B cell (primary cell): Measurements from ENCODE around the gene OR2T34. TPM values are rescaled to one million over a fixed set of nuclear protein-coding genes. Genes with fewer than 3 reads are reported as not detected.
"Not testable (repeated sequence)": the region's sequence is repeated elsewhere in the genome, so short reads cannot be mapped to it uniquely, and the experiment has no call there.

Experiments
- ATAC-seq: fragments of 200-7000 bp; cut with Tn5 transposase; one replicate; pipeline ENCODE4 v1.10.0; 2021; ENCODE audit warnings: low read depth, mild to moderate bottlenecking, moderate number of reproducible peaks, moderate library complexity
- CTCF ChIA-PET: fragments of 350-600 bp; sonication (Branson Sonifier 250); formaldehyde crosslinking; loops from one replicate; lab custom pipeline; 2021; ENCODE audit warnings: antibody characterized with exemption, inconsistent platforms; lab: Charles Lee
- POLR2A ChIA-PET: fragments of 350-600 bp; sonication (Branson Sonifier 250); formaldehyde crosslinking; loops from one replicate; lab custom pipeline; 2021; ENCODE audit warnings: antibody characterized with exemption; lab: Charles Lee
- DNase-seq: peaks from one replicate; pipeline ENCODE4 v3.0.0; 2013
- H2AFZ ChIP-seq: 2 replicates; pipeline ENCODE4 v1.6.1; 2012; ENCODE audit warnings: mild to moderate bottlenecking, low read depth, low read length; ENCODE audit not compliant: insufficient read depth, poor library complexity, severe bottlenecking
- H3K27ac ChIP-seq, 2 donors: 1 replicate in 1 of 2; 2 replicates in 1 of 2; pipeline ENCODE4 v1.5.1; 2012 to 2013; ENCODE audit warnings: low read length in 2 of 2, mild to moderate bottlenecking in 2 of 2, moderate library complexity in 1 of 2
- H3K27me3 ChIP-seq, 4 experiments: fragments of 200-600 bp in 1 of 4; sonication (generic) in 1 of 4; replicated peaks in 1 of 4; 1 replicate in 2 of 4; 2 replicates in 2 of 4; pipeline versions ENCODE4 v1.6.1 to v1.7.0; 2013 to 2016; ENCODE audit warnings: low read length in 3 of 4, mild to moderate bottlenecking in 2 of 4, mixed read lengths in 1 of 4, moderate library complexity in 1 of 4; ENCODE audit not compliant: insufficient read depth in 4 of 4, control insufficient read depth in 3 of 4; ENCODE audit errors: control extremely low read depth in 1 of 4
- H3K36me3 ChIP-seq, 2 experiments: replicated peaks in 1 of 2; 1 replicate in 1 of 2; 2 replicates in 1 of 2; pipeline versions ENCODE4 v1.6.1 to v1.7.1; 2013; ENCODE audit warnings: low read length in 1 of 2; ENCODE audit not compliant: insufficient read depth in 2 of 2, control insufficient read depth in 1 of 2; ENCODE audit errors: control extremely low read depth in 1 of 2, extremely low read depth in 1 of 2
- H3K4me1 ChIP-seq, 2 donors: fragments of 200-600 bp in 1 of 2; sonication (generic) in 1 of 2; 1 replicate in 1 of 2; 2 replicates in 1 of 2; pipeline versions ENCODE4 v1.5.1 to v1.6.1; 2013 to 2017; ENCODE audit warnings: low read length in 2 of 2; ENCODE audit not compliant: control insufficient read depth in 2 of 2, insufficient read depth in 2 of 2
- H3K4me2 ChIP-seq: replicated peaks from 2 replicates; pipeline ENCODE3; 2012; ENCODE audit warnings: mild to moderate bottlenecking, low read depth, low read length; ENCODE audit not compliant: poor library complexity, severe bottlenecking
- H3K4me3 ChIP-seq, 5 experiments: fragments of 200-600 bp in 1 of 5; sonication (generic) in 1 of 5; 1 replicate in 3 of 5; 2 replicates in 2 of 5; pipeline versions ENCODE4 v1.5.1 to v1.7.0; 2011 to 2016; ENCODE audit warnings: low read length in 4 of 5, mild to moderate bottlenecking in 4 of 5, low read depth in 2 of 5, control low read depth in 1 of 5, moderate library complexity in 1 of 5; ENCODE audit not compliant: insufficient read depth in 1 of 5; ENCODE audit errors: control extremely low read depth in 1 of 5, extremely low read depth in 1 of 5
- H3K79me2 ChIP-seq: fragments of 200-600 bp; sonication (generic); one replicate; pipeline ENCODE4 v1.6.0; 2016; ENCODE audit warnings: low read length; ENCODE audit not compliant: control insufficient read depth, insufficient read depth
- H3K9ac ChIP-seq: fragments of 200-600 bp; sonication (generic); 2 replicates; pipeline ENCODE4 v1.6.1; 2017; ENCODE audit warnings: mild to moderate bottlenecking, low read length, moderate library complexity
- H3K9me3 ChIP-seq, 3 donors: one replicate each; pipeline versions ENCODE4 v1.6.1 to v1.7.1; 2013; ENCODE audit warnings: low read length in 2 of 3; ENCODE audit not compliant: control insufficient read depth in 2 of 3, insufficient read depth in 1 of 3; ENCODE audit errors: control extremely low read depth in 1 of 3
- H4K20me1 ChIP-seq: 2 replicates; pipeline ENCODE4 v1.6.0; 2012; ENCODE audit warnings: mild to moderate bottlenecking, low read length; ENCODE audit not compliant: insufficient read depth, control insufficient read depth, poor library complexity, severe bottlenecking
- H3K27ac Mint-ChIP-seq: one replicate; pipeline ENCODE4 v1.8.0; 2021; ENCODE audit warnings: mixed read lengths
- H3K27me3 Mint-ChIP-seq: one replicate; pipeline ENCODE4 v1.8.0; 2021; ENCODE audit warnings: mixed read lengths
- H3K4me1 Mint-ChIP-seq: one replicate; pipeline ENCODE4 v1.8.0; 2021; ENCODE audit warnings: mixed read lengths
- H3K4me3 Mint-ChIP-seq: one replicate; pipeline ENCODE4 v1.8.0; 2021; ENCODE audit warnings: mixed read lengths
- H3K9me3 Mint-ChIP-seq: one replicate; pipeline ENCODE4 v1.8.0; 2022; ENCODE audit warnings: mixed read lengths; ENCODE audit not compliant: insufficient read depth
- WGBS: methylation state at CpG from one replicate; pipeline ENCODE4 v1.1.5; 2013; ENCODE audit warnings: missing lambda C conversion rate; ENCODE audit not compliant: insufficient coverage; 5-methylcytosine and 5-hydroxymethylcytosine counted together
- intact Hi-C: fragments of 100-400 bp; cut with micrococcal nuclease; formaldehyde crosslinking; loops from one replicate; pipeline ENCODE4 v1.10.0; 2022
- polyA plus RNA-seq: library from polyadenylated mRNA; depleted of rRNA; stranded (reverse); fragments of >200 nt; gene quantifications from 2 replicates; pipeline ENCODE4 v1.2.3, GENCODE V29; 2012
- total RNA-seq, 2 donors: library from RNA; stranded (reverse); fragments of 120-200 nt in 1 of 2; gene quantifications; 1 replicate in 1 of 2; 2 replicates in 1 of 2; pipeline versions ENCODE4 v1.2.3 to v1.2.4, GENCODE V29; 2013 to 2022

OR2T34 gene
- total and polyA plus RNA-seq, 2 donors (not counting 1 experiment from before 2014, with no cell fraction given): 0.28 to 1.7 TPM

DNA sequence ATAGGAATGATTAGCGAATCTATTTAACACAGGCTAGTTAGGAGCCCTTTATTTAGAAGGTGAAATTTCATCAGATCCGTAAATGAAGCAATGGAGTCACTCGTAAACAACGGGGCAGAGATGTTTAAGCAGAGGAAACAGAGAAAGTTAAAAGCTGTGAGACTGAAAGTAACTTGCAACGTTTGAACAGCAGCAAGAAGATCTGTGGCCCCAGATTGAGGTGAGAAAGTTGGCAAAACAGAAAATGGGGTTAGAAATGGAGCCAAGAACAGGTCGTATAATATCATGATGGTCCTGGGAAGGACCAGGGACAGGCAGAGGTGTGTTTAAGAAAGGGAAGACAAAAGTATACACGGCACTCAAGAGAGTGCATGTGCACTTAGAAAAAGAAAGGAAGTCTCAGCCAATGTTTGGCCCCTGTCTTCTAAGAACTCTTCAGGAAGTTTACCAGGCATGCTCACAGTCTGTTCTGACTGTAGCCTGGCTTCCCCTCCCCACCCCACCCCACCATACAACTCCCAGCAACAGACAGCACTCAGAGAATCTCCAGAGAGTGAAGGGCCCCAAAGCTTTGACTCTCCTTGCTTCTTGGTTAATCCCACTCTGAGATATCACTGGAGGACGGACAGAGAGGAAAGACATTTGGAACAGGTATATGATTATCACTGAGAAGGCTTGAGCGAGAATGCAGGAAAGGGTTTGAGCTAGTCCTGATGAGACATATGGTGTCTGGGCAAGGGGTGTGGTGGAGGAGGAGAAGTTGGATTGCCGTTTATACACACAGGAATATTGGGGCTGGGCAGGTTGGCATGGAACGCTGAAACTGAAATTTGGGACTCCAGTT lies 8.8 kb downstream of the OR2T34 start:
- H3K36me3 ChIP-seq, DNase-seq, H3K27ac Mint-ChIP-seq, H3K4me1 ChIP-seq, H3K27me3 ChIP-seq, H3K79me2 ChIP-seq, H4K20me1 ChIP-seq, H3K27me3 Mint-ChIP-seq, H3K4me2 ChIP-seq, intact Hi-C loops, H3K4me1 Mint-ChIP-seq, H3K9ac ChIP-seq, ATAC-seq, H3K9me3 ChIP-seq, H3K9me3 Mint-ChIP-seq, CTCF ChIA-PET, H3K27ac ChIP-seq, POLR2A ChIA-PET: not testable (repeated sequence)
- Histone ChIP-seq H3K4me3 (peak overlapping the region in 1 of 5 experiments; percentile 21), H2AFZ (peak overlapping the region; percentile 49)
- peak overlapping the region; percentile 54 for H3K4me3 Mint-ChIP-seq
- WGBS: 13% methylated on average over 4 of the region's 11 CpGs

DNA sequence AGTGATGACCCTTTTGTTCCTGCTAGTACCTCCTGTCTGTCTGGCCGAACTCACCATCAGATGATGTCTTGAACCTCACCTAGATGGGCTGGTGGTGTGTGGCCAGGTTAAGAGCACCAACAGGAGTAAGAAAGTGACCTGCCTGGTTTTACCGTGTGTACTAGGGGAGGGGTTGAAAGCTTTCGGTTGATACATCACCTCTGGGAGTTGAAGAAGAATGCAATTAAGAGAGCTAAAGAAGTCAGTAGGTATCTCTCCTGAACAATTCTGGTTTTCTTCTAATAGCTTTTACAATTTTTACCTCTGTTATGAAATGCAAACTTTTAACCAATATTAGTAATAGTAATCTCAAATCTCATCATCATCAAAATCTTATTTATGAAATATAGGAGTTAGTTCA lies 11.9 kb downstream of the OR2T34 start, which contains the start of gene OR2T29:
OR2T29 (minus strand) TSS at position 101 of the 400 bp plus-strand sequence. CDS start 3,281 bp downstream, outside the sequence.
- H3K9me3 Mint-ChIP-seq, H3K36me3 ChIP-seq, intact Hi-C loops, H3K4me1 ChIP-seq, H3K27ac Mint-ChIP-seq, H3K27ac ChIP-seq, CTCF ChIA-PET, H3K4me3 Mint-ChIP-seq, H3K4me2 ChIP-seq, H3K79me2 ChIP-seq, H3K27me3 Mint-ChIP-seq, POLR2A ChIA-PET, H3K9me3 ChIP-seq, H3K4me3 ChIP-seq, DNase-seq, H4K20me1 ChIP-seq, H2AFZ ChIP-seq, H3K27me3 ChIP-seq, H3K4me1 Mint-ChIP-seq, ATAC-seq, H3K9ac ChIP-seq: not testable (repeated sequence)
- no CpG with 5 or more reads among the region's 3 CpGs for WGBS

DNA sequence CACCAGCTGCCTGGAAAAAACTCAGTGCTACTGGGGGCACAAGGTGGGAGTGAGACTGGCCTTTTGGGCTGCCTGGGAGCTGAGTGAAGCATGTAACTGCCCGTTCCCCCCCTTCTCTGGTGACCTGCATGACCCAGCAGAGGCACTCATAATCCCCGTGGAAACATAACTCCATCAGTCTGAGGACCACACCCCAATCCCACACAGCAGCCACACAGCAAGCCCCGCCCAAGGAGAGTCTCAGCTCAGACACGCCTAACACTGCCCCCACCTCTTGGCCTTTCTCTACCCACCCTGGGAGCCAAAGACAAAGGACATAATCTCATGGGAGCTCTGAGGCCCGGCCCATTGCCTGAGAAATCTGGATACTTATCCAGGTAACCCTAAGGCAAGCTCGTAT lies 23.5 kb downstream of the OR2T34 start:
- WGBS: no CpG with 5 or more reads among the region's 6 CpGs
- H3K27me3 ChIP-seq, H3K79me2 ChIP-seq, H3K4me3 ChIP-seq, H3K4me1 ChIP-seq, ATAC-seq, H3K9me3 Mint-ChIP-seq, DNase-seq, H3K27ac ChIP-seq, H3K4me1 Mint-ChIP-seq, H3K36me3 ChIP-seq, H3K4me2 ChIP-seq, H3K4me3 Mint-ChIP-seq, H3K27me3 Mint-ChIP-seq, H3K27ac Mint-ChIP-seq, H2AFZ ChIP-seq, POLR2A ChIA-PET, intact Hi-C loops, H3K9ac ChIP-seq, H4K20me1 ChIP-seq, CTCF ChIA-PET, H3K9me3 ChIP-seq: not testable (repeated sequence)

DNA sequence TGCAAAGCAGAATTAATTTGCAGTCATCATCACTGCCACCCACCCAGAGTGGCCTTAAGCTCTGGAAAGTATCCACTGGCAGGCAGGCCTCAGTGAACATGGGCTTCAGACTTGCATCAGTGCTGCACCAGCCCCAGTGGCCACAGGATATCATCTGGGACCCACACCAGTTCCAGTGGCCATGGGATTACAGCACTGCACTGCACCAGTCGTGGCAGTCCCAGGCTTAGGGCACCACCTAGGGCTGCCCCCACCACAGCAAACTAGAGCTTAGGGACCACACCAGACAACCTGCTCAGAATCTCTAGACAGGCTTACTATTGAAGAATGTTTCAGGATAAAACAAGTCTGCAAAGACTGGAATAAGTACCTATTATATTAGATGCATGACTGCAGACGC lies 27.2 kb downstream of the OR2T34 start:
- H4K20me1 ChIP-seq, CTCF ChIA-PET, DNase-seq, ATAC-seq, H3K4me3 ChIP-seq, H3K36me3 ChIP-seq, H3K27me3 Mint-ChIP-seq, H3K9me3 Mint-ChIP-seq, H3K79me2 ChIP-seq, POLR2A ChIA-PET, H3K27ac ChIP-seq, H2AFZ ChIP-seq, H3K4me1 ChIP-seq, H3K9ac ChIP-seq, intact Hi-C loops, H3K4me3 Mint-ChIP-seq, H3K4me2 ChIP-seq, H3K4me1 Mint-ChIP-seq, H3K27ac Mint-ChIP-seq, H3K27me3 ChIP-seq, H3K9me3 ChIP-seq: not testable (repeated sequence)
- no CpG with 5 or more reads among the region's 2 CpGs for WGBS
